ENCODE measurements around the gene LRRK2. TPM values are rescaled to one million over a fixed set of nuclear protein-coding genes. Genes with fewer than 3 reads are reported as not detected.

LRRK2 gene
- total RNA-seq, 2 experiments from 2014 or later, result 0.76 TPM; not detected in 1

DNA sequence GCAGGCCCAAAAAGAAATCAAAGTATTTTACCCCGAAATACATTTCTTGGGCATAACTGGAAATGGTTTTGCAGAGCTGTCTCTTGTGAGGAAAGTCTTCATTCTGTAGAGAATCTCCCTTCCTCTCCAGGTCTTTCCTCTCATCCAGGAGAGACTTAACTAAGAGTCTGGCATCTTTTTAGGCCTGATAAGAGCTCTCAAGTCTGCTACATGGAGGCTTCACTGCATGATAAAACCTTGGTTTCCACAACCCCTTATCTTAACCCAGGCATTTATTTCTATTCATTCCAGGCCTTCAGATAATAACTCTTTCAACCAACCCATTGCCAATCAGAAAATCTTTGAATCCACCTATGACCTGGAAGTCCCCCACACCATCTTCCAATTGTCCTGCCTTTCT lies 41.1 kb upstream of the LRRK2 start:
- intact Hi-C loops (cut with micrococcal nuclease), result no loop called here
- H3K9me3 Mint-ChIP-seq, result peaks cover 7% of the 10 kb centered on the region
- H3K27ac Mint-ChIP-seq, result no peak overlapping the region
- peaks cover 8% of the 10 kb centered on the region for H3K4me1 Mint-ChIP-seq (ENCODE audit: low read depth)
- ATAC-seq (no peak), DNase-seq (no peak)
- H3K36me3 Mint-ChIP-seq (ENCODE audit: low read depth), result no peaks in the 10 kb centered on the region
- TF ChIP-seq CTCF (IDR thresholded peaks at IDR 0.05), result no peak
- POLR2A ChIA-PET, result no interaction called here
- CTCF ChIA-PET, result interaction anchor here (0.6 kb wide), 1 partner anchor 15 kb away, joined by 3 read pairs; no protein-coding TSS in a partner anchor
- peaks cover 4% of the 10 kb centered on the region for H3K27me3 Mint-ChIP-seq
- no peak overlapping the region for H3K4me3 Mint-ChIP-seq

DNA sequence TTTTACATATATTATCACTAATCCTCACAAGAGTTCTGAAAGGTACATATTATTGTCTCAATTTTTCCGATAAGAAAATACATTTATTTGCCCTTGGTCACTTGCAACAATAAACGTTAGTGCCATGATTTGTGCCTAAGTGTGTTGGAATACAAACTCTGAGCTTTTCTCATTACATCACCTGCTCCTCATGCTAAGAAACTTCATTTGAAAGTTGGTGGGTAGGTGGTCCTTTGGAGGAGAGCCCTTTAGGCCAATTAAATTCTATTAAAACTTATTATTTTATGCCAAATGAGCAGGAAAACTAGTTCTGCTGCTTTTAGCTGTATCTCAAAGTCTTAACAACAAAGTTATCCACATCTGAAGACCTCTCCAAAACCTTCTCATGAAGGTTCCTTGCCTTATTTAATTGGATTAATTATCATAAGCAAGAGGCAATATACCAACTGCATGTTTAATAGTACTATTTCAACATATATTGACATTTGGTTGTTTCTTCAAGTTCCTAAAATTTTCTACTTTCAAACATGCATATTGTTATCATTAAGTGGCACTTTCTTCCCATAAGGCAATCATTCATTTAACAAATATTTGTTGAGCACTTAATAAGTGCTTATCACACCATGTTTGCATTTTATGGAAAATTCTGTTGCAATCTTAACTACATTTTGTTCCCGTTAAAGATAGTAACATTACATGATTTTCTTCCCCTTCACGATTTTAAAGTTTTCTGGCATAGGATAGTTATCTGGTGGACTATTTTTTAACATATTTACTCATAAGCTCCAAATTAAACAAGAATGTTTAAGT lies 40.1 kb upstream of the LRRK2 start:
- Mint-ChIP-seq H3K27ac (no peak overlapping the region), H3K36me3 (ENCODE audit: low read depth) (no peaks in the 10 kb centered on the region), H3K27me3 (peaks cover 4% of the 10 kb centered on the region), H3K4me1 (ENCODE audit: low read depth) (peaks cover 8% of the 10 kb centered on the region), H3K4me3 (no peak overlapping the region), H3K9me3 (peaks cover 9% of the 10 kb centered on the region)
- TF ChIP-seq CTCF (IDR thresholded peaks at IDR 0.05), result no peak
- DNase-seq (no peak), ATAC-seq (no peak)
- CTCF ChIA-PET, result interaction anchor here (0.6 kb wide), 1 partner anchor 16 kb away, joined by 3 read pairs; no protein-coding TSS in a partner anchor
- intact Hi-C loops (cut with micrococcal nuclease), result no loop called here
- POLR2A ChIA-PET, result no interaction called here

- ATAC-seq, result no peak
Observed at GRCh38 chr12:40185303-40185693, 39.5 kb upstream of the LRRK2 start.

GRCh38 chr12:40188558-40189320 lies 36.1 kb upstream of the LRRK2 start:
- DNase-seq (no peak), ATAC-seq (no peak)
- Mint-ChIP-seq H3K4me3 (no peak overlapping the region), H3K27me3 (peaks cover 4% of the 10 kb centered on the region), H3K4me1 (ENCODE audit: low read depth) (peaks cover 7% of the 10 kb centered on the region), H3K9me3 (peaks cover 11% of the 10 kb centered on the region), H3K27ac (no peak overlapping the region), H3K36me3 (ENCODE audit: low read depth) (no peaks in the 10 kb centered on the region)
- ChIA-PET CTCF (no interaction called here), POLR2A (no interaction called here)
- no peak for TF ChIP-seq CTCF (IDR thresholded peaks at IDR 0.05)
- intact Hi-C loops (cut with micrococcal nuclease), result no loop called here

More at GRCh38 chr12:40185303-40185693, 39.5 kb upstream of the LRRK2 start:
- no peak for DNase-seq
- intact Hi-C loops (cut with micrococcal nuclease), result no loop called here
- Mint-ChIP-seq H3K4me1 (ENCODE audit: low read depth) (peaks cover 7% of the 10 kb centered on the region), H3K4me3 (no peak overlapping the region), H3K27me3 (peaks cover 4% of the 10 kb centered on the region), H3K36me3 (ENCODE audit: low read depth) (no peaks in the 10 kb centered on the region), H3K27ac (no peak overlapping the region), H3K9me3 (peaks cover 11% of the 10 kb centered on the region)
- ChIA-PET POLR2A (no interaction called here), CTCF (no interaction called here)
- no peak for TF ChIP-seq CTCF (IDR thresholded peaks at IDR 0.05)

All from activated CD8-positive, alpha-beta T cell treated with anti-CD3 and anti-CD28 coated beads for 36 hours (primary cell).